NB4 (cell line): Measurements from ENCODE around the gene SBNO2.
A peak's percentile ranks its signal among the peaks of the same experiment; 100 is the strongest.

Source experiments
- DNase-seq: peaks from one replicate; pipeline ENCODE4 v3.0.0; 2010; ENCODE audit warnings: low read depth
- H3K4me3 ChIP-seq: one replicate; pipeline ENCODE4 v1.5.1; 2011; ENCODE audit warnings: mild to moderate bottlenecking, low read depth, low read length, moderate library complexity
- CTCF ChIP-seq: IDR thresholded peaks from one replicate; pipeline ENCODE4 v1.5.1; 2012; ENCODE audit warnings: low read depth, low read length
- MAX ChIP-seq: IDR thresholded peaks from 2 replicates; pipeline ENCODE4 v1.6.1; 2011; ENCODE audit warnings: low read depth, low read length
- MYC ChIP-seq: IDR thresholded peaks from 2 replicates; pipeline ENCODE4 v1.6.1; 2011; ENCODE audit warnings: low read depth, low read length
- POLR2A ChIP-seq: IDR thresholded peaks from 2 replicates; pipeline ENCODE4 v1.6.1; 2011; ENCODE audit warnings: mild to moderate bottlenecking; ENCODE audit not compliant: insufficient read length; ENCODE audit errors: extremely low read depth

SBNO2 gene

GRCh38 chr19:1069009-1069779, 104.9 kb downstream of the SBNO2 start:
- TF ChIP-seq MAX (peak; percentile 93), POLR2A (no peak), CTCF (no peak), MYC (peak; percentile 97)
- DNase-seq, result peak; percentile 88
- peak overlapping the region; percentile 53 for H3K4me3 ChIP-seq

GRCh38 chr19:1068009-1069001, 105.8 kb downstream of the SBNO2 start:
- peak overlapping the region; percentile 64 for H3K4me3 ChIP-seq
- peak; percentile 77 for DNase-seq
- 0 out of 2 replicates have a peak, but pooled peaks have one; percentile 44 for TF ChIP-seq MYC
- TF ChIP-seq POLR2A, result no peak

DNA sequence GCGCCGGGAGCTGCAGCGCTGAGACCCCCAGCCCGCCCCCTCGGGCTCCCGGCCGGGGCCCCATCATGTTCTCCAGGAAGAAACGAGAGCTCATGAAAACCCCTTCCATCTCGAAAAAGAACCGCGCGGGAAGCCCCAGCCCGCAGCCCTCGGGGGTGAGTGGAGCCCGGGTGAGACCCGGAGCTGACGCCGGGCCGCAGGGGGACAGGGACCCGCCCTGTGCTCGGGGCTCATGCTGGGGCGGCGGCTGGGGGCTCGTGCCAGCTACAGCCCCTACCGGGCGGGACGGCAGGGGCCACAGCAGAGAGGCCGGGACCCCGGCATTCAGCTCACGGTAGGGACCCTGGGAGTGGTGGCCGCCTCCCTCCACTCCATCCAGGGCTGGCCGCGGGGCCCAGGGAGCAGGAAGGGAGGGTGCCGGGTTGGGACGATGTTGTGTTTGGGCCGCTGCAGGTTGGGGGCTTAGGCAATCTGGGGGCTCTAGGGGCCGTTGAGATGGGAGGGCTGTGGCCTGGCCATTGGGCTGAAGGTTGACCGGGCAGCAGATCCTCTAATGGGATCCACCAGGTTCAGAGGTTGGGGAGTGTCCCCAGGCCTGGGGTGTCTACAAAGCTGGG, 106.6 kb downstream of the SBNO2 start:
- DNase-seq, result peak; percentile 47
- peak overlapping the region; percentile 64 for H3K4me3 ChIP-seq
- TF ChIP-seq MAX, result no peak
- TF ChIP-seq CTCF, result no peak
- no peak for TF ChIP-seq MYC
- no peak for TF ChIP-seq POLR2A

GRCh38 chr19:1066748-1067340, 107.2 kb downstream of the SBNO2 start, which contains the start of gene ARHGAP45:
ARHGAP45 (plus strand) TSS chr19:1067167; CDS start chr19:1067406, 239 bp downstream.
- TF ChIP-seq CTCF (no peak), MAX (peak; percentile 78), POLR2A (peak; percentile 24), MYC (peak; percentile 81)
- DNase-seq, result peak; percentile 81
- peak within 1 kb of the TSS; percentile 64 for H3K4me3 ChIP-seq

GRCh38 chr19:1066251-1066747, 107.8 kb downstream of the SBNO2 start:
- TF ChIP-seq MAX (no peak), POLR2A (no peak), CTCF (no peak), MYC (no peak)
- H3K4me3 ChIP-seq, result no peak overlapping the region
- no peak for DNase-seq
